Muscle layer of colon (tissue), 2 donors: ENCODE results near the gene ABLIM2.

ENCODE experiments used
- H3K27ac ChIP-seq: one replicate; pipeline ENCODE4 v1.7.0; 2013; ENCODE audit warnings: low read depth, mild to moderate bottlenecking, low read length, moderate library complexity
- H3K27me3 ChIP-seq, 2 donors: one replicate each; pipeline ENCODE4 v1.7.0; 2013; ENCODE audit warnings: low read length in 2 of 2, mild to moderate bottlenecking in 2 of 2; ENCODE audit not compliant: insufficient read depth in 2 of 2, control insufficient read depth in 1 of 2
- H3K36me3 ChIP-seq: one replicate; pipeline ENCODE4 v1.7.0; 2013; ENCODE audit warnings: mild to moderate bottlenecking, low read length; ENCODE audit not compliant: insufficient read depth
- H3K4me1 ChIP-seq: one replicate; pipeline ENCODE4 v1.7.0; 2013; ENCODE audit warnings: mild to moderate bottlenecking, low read length; ENCODE audit not compliant: insufficient read depth
- H3K4me3 ChIP-seq, 2 donors: one replicate each; pipeline ENCODE4 v1.7.0; 2013; ENCODE audit warnings: low read length in 2 of 2, low read depth in 1 of 2, mild to moderate bottlenecking in 1 of 2, moderate library complexity in 1 of 2
- H3K9ac ChIP-seq: one replicate; pipeline ENCODE4 v1.7.0; 2013; ENCODE audit warnings: low read length
- H3K9me3 ChIP-seq: one replicate; pipeline ENCODE4 v1.7.0; 2013; ENCODE audit warnings: mild to moderate bottlenecking, low read length
- donor health status: abdominal sarcoma.
- donor health status: Adenocarcinoma of cecum.

ABLIM2 gene

GRCh38 chr4:8039853-8040252, 118.8 kb downstream of the ABLIM2 start:
- Histone ChIP-seq H3K4me1 (no peaks in the 10 kb centered on the region), H3K27ac (no peak overlapping the region), H3K9ac (no peak overlapping the region), H3K27me3 (no peaks in the 10 kb centered on the region), H3K4me3 (no peak overlapping the region), H3K36me3 (no peaks in the 10 kb centered on the region), H3K9me3 (no peaks in the 10 kb centered on the region)

GRCh38 chr4:8039290-8039689, 119.3 kb downstream of the ABLIM2 start:
- Histone ChIP-seq H3K36me3 (no peaks in the 10 kb centered on the region), H3K9ac (no peak overlapping the region), H3K4me3 (no peak overlapping the region), H3K27me3 (no peaks in the 10 kb centered on the region), H3K9me3 (no peaks in the 10 kb centered on the region), H3K4me1 (no peaks in the 10 kb centered on the region), H3K27ac (no peak overlapping the region)

- no peaks in the 10 kb centered on the region for H3K36me3 ChIP-seq
- no peaks in the 10 kb centered on the region for H3K4me1 ChIP-seq
- H3K9ac ChIP-seq, result no peak overlapping the region
- H3K9me3 ChIP-seq, result no peaks in the 10 kb centered on the region
- no peak overlapping the region for H3K27ac ChIP-seq
- H3K4me3 ChIP-seq, result no peak overlapping the region
- no peaks in the 10 kb centered on the region for H3K27me3 ChIP-seq
Measured at GRCh38 chr4:8038719-8039251, 119.8 kb downstream of the ABLIM2 start.

GRCh38 chr4:8038083-8038482, 120.5 kb downstream of the ABLIM2 start:
- H3K4me3 ChIP-seq, result no peak overlapping the region
- no peaks in the 10 kb centered on the region for H3K4me1 ChIP-seq
- H3K9me3 ChIP-seq, result no peaks in the 10 kb centered on the region
- H3K27ac ChIP-seq, result no peak overlapping the region
- H3K27me3 ChIP-seq, result no peaks in the 10 kb centered on the region
- no peak overlapping the region for H3K9ac ChIP-seq
- no peaks in the 10 kb centered on the region for H3K36me3 ChIP-seq

- H3K9ac ChIP-seq, result no peak overlapping the region
- H3K27me3 ChIP-seq, result no peaks in the 10 kb centered on the region
- no peaks in the 10 kb centered on the region for H3K36me3 ChIP-seq
- no peak overlapping the region for H3K27ac ChIP-seq
- no peak overlapping the region for H3K4me3 ChIP-seq
- no peaks in the 10 kb centered on the region for H3K9me3 ChIP-seq
- H3K4me1 ChIP-seq, result no peaks in the 10 kb centered on the region
Measured at GRCh38 chr4:8037150-8037769, 121.4 kb downstream of the ABLIM2 start.

GRCh38 chr4:8035371-8035780, 123.2 kb downstream of the ABLIM2 start:
- Histone ChIP-seq H3K36me3 (no peaks in the 10 kb centered on the region), H3K27me3 (no peaks in the 10 kb centered on the region), H3K4me1 (no peaks in the 10 kb centered on the region), H3K9me3 (no peaks in the 10 kb centered on the region), H3K27ac (no peak overlapping the region), H3K9ac (no peak overlapping the region), H3K4me3 (no peak overlapping the region)

- Histone ChIP-seq H3K9ac (no peak overlapping the region), H3K4me1 (no peaks in the 10 kb centered on the region), H3K27me3 (no peaks in the 10 kb centered on the region), H3K36me3 (no peaks in the 10 kb centered on the region), H3K27ac (no peak overlapping the region), H3K9me3 (no peaks in the 10 kb centered on the region), H3K4me3 (no peak overlapping the region)
Measured at GRCh38 chr4:8033829-8034528, 124.6 kb downstream of the ABLIM2 start.

GRCh38 chr4:8033067-8033755, 125.4 kb downstream of the ABLIM2 start:
- Histone ChIP-seq H3K36me3 (no peaks in the 10 kb centered on the region), H3K9ac (no peak overlapping the region), H3K27ac (no peak overlapping the region), H3K4me1 (no peaks in the 10 kb centered on the region), H3K9me3 (no peaks in the 10 kb centered on the region), H3K27me3 (no peaks in the 10 kb centered on the region), H3K4me3 (no peak overlapping the region)

GRCh38 chr4:8032381-8032780, 126.2 kb downstream of the ABLIM2 start:
- Histone ChIP-seq H3K4me3 (no peak overlapping the region), H3K27me3 (no peaks in the 10 kb centered on the region), H3K4me1 (no peaks in the 10 kb centered on the region), H3K36me3 (no peaks in the 10 kb centered on the region), H3K9me3 (no peaks in the 10 kb centered on the region), H3K9ac (no peak overlapping the region), H3K27ac (no peak overlapping the region)

GRCh38 chr4:8030121-8030781, 128.4 kb downstream of the ABLIM2 start:
- Histone ChIP-seq H3K4me3 (no peak overlapping the region), H3K4me1 (no peaks in the 10 kb centered on the region), H3K9ac (no peak overlapping the region), H3K9me3 (no peaks in the 10 kb centered on the region), H3K27ac (no peak overlapping the region), H3K36me3 (no peaks in the 10 kb centered on the region), H3K27me3 (no peaks in the 10 kb centered on the region)

GRCh38 chr4:8029689-8030088, 128.9 kb downstream of the ABLIM2 start:
- Histone ChIP-seq H3K27me3 (no peaks in the 10 kb centered on the region), H3K4me1 (no peaks in the 10 kb centered on the region), H3K9me3 (no peaks in the 10 kb centered on the region), H3K36me3 (no peaks in the 10 kb centered on the region), H3K9ac (no peak overlapping the region), H3K4me3 (no peak overlapping the region), H3K27ac (no peak overlapping the region)
